Measurements from ENCODE around the gene ZCCHC17. TPM values are rescaled to one million over a fixed set of nuclear protein-coding genes. Genes with fewer than 3 reads are reported as not detected.

ZCCHC17 gene
- total RNA-seq, 2 experiments from 2014 or later, result 30.1 to 33.8 TPM

DNA sequence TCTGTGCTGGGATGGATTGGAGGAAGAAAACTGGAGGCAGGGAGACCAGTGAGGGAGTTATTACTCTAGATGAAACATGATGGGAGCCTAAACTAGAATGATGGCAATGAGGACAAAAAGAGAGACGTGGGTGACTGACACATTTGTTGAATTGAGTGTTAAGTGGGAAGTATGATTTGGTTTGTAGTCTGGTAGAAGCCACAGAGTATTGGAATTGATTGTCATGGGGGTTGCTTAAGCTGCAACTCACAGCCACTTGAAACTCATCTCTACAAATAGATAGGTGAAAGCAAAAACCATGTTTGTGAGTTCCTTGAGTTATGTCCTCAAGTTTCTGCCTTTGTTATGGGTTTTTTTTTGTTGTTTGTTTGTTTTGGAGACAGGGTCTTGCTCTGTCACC is 47.7 kb downstream of the ZCCHC17 start:
- H3K27ac ChIP-seq (ENCODE audit: low read depth, low read length, poor library complexity, severe bottlenecking), result no peak overlapping the region
- H3K4me2 ChIP-seq (ENCODE audit: low read length), result no peak overlapping the region
- intact Hi-C loops (cut with micrococcal nuclease; ENCODE audit: unreplicated experiment), result no loop called here
- ChIA-PET CTCF (ENCODE audit: unreplicated experiment) (no interaction called here), POLR2A (no interaction called here)
- no peak overlapping the region for H2AFZ ChIP-seq (ENCODE audit: low read length)
- BruUV-seq (replicated peaks), result no TSS peak
- DNase-seq (ENCODE audit: low spot score), result no peak
- no peaks in the 10 kb centered on the region for H3K9me2 ChIP-seq (ENCODE audit: insufficient read depth, low read length)
- no peak for TF ChIP-seq EZH2phosphoT487 (IDR thresholded peaks at IDR 0.05; ENCODE audit: borderline replicate concordance, low read depth, low read length)
- TF ChIP-seq, protein P1, sequence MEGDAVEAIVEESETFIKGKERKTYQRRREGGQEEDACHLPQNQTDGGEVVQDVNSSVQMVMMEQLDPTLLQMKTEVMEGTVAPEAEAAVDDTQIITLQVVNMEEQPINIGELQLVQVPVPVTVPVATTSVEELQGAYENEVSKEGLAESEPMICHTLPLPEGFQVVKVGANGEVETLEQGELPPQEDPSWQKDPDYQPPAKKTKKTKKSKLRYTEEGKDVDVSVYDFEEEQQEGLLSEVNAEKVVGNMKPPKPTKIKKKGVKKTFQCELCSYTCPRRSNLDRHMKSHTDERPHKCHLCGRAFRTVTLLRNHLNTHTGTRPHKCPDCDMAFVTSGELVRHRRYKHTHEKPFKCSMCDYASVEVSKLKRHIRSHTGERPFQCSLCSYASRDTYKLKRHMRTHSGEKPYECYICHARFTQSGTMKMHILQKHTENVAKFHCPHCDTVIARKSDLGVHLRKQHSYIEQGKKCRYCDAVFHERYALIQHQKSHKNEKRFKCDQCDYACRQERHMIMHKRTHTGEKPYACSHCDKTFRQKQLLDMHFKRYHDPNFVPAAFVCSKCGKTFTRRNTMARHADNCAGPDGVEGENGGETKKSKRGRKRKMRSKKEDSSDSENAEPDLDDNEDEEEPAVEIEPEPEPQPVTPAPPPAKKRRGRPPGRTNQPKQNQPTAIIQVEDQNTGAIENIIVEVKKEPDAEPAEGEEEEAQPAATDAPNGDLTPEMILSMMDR (conservative IDR thresholded peaks at IDR 0.05; ENCODE audit: low read length), result no peak
- H3K4me3 ChIP-seq (ENCODE audit: low read depth, low read length, poor library complexity, severe bottlenecking), result no peak overlapping the region
- H3K9me3 ChIP-seq (ENCODE audit: low read length), result no peaks in the 10 kb centered on the region
- H3K4me1 ChIP-seq (ENCODE audit: insufficient read depth, low read length, poor library complexity, severe bottlenecking), result peaks cover 18% of the 10 kb centered on the region
- H4K20me1 ChIP-seq (ENCODE audit: insufficient read depth, low read length), result no peaks in the 10 kb centered on the region
- no peaks in the 10 kb centered on the region for H3K79me2 ChIP-seq (ENCODE audit: insufficient read depth, low read depth, low read length)
- peaks cover 25% of the 10 kb centered on the region; the same call in 1 of the 2 replicates for H3K36me3 ChIP-seq (ENCODE audit: insufficient read depth, low read length)

DNA sequence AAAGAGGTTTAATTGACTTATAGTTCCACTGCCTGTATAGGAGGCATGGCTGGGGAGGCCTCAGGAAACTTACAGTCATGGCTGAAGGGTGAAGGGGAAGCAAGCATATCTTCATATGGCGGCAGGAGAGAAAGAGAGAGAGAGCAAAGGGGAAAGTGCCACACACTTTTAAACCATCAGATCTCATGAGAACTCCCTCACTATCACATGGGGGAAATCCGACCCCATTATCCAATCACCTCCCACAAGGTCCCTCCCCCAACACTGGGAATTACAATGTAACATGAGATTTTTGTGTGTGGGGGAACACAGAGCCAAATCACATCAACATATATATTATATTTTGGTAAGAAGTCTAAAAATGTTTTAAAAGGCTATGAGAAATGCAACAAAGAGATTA is 48.8 kb downstream of the ZCCHC17 start:
- Histone ChIP-seq H3K79me2 (ENCODE audit: insufficient read depth, low read depth, low read length) (no peaks in the 10 kb centered on the region), H2AFZ (ENCODE audit: low read length) (no peak overlapping the region), H3K4me1 (ENCODE audit: insufficient read depth, low read length, poor library complexity, severe bottlenecking) (peaks cover 18% of the 10 kb centered on the region), H3K9me3 (ENCODE audit: low read length) (no peaks in the 10 kb centered on the region), H3K27ac (ENCODE audit: low read depth, low read length, poor library complexity, severe bottlenecking) (no peak overlapping the region), H4K20me1 (ENCODE audit: insufficient read depth, low read length) (no peaks in the 10 kb centered on the region), H3K4me3 (ENCODE audit: low read depth, low read length, poor library complexity, severe bottlenecking) (no peak overlapping the region), H3K9me2 (ENCODE audit: insufficient read depth, low read length) (no peaks in the 10 kb centered on the region), H3K36me3 (ENCODE audit: insufficient read depth, low read length) (peaks cover 33% of the 10 kb centered on the region; the same call in 1 of the 2 replicates), H3K4me2 (ENCODE audit: low read length) (no peak overlapping the region)
- intact Hi-C loops (cut with micrococcal nuclease; ENCODE audit: unreplicated experiment), result no loop called here
- BruUV-seq (replicated peaks), result no TSS peak
- POLR2A ChIA-PET, result no interaction called here
- DNase-seq (ENCODE audit: low spot score), result no peak
- CTCF ChIA-PET (ENCODE audit: unreplicated experiment), result no interaction called here
- no peak for TF ChIP-seq EZH2phosphoT487 (IDR thresholded peaks at IDR 0.05; ENCODE audit: borderline replicate concordance, low read depth, low read length)
- TF ChIP-seq, protein P1 (conservative IDR thresholded peaks at IDR 0.05; ENCODE audit: low read length), result no peak

DNA sequence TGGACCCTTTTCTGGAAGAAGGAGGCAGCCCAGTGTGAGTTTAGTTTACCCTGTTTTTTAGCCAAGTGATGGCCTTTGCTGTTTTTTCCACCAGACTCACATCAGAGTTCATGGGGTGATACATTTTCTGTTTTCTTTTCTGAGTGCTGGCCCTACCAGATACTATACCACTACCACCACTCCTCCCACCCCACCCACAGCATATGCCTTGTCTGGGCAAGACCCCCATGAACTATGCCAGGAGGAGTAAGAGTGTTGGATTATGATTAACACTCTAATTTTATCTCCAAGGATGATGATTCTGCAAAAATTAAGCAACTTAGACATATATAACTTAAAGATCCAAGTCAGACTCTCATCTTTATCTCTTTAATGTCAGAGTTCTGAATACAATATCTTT is 50.0 kb downstream of the ZCCHC17 start:
- Histone ChIP-seq H3K36me3 (ENCODE audit: insufficient read depth, low read length) (peaks cover 42% of the 10 kb centered on the region), H3K27ac (ENCODE audit: low read depth, low read length, poor library complexity, severe bottlenecking) (no peak overlapping the region), H3K4me3 (ENCODE audit: low read depth, low read length, poor library complexity, severe bottlenecking) (no peak overlapping the region), H3K4me1 (ENCODE audit: insufficient read depth, low read length, poor library complexity, severe bottlenecking) (peaks cover 18% of the 10 kb centered on the region), H3K9me3 (ENCODE audit: low read length) (no peaks in the 10 kb centered on the region), H3K9me2 (ENCODE audit: insufficient read depth, low read length) (no peaks in the 10 kb centered on the region), H3K4me2 (ENCODE audit: low read length) (no peak overlapping the region), H3K79me2 (ENCODE audit: insufficient read depth, low read depth, low read length) (no peaks in the 10 kb centered on the region), H2AFZ (ENCODE audit: low read length) (no peak overlapping the region), H4K20me1 (ENCODE audit: insufficient read depth, low read length) (no peaks in the 10 kb centered on the region)
- CTCF ChIA-PET (ENCODE audit: unreplicated experiment), result no interaction called here
- DNase-seq (ENCODE audit: low spot score), result no peak
- POLR2A ChIA-PET, result no interaction called here
- BruUV-seq (replicated peaks), result no TSS peak
- intact Hi-C loops (cut with micrococcal nuclease; ENCODE audit: unreplicated experiment), result no loop called here
- TF ChIP-seq, protein P1 (conservative IDR thresholded peaks at IDR 0.05; ENCODE audit: low read length), result no peak
- TF ChIP-seq EZH2phosphoT487 (IDR thresholded peaks at IDR 0.05; ENCODE audit: borderline replicate concordance, low read depth, low read length), result no peak

Data from OCI-LY7 (cell line).